GM12878 (cell line): Measurements from ENCODE around the gene SMPX. TPM values are rescaled to one million over a fixed set of nuclear protein-coding genes. Genes with fewer than 3 reads are reported as not detected.

Source experiments
- ATAC-seq: fragments of 200-7000 bp; cut with Tn5 transposase; 3 replicates; pipeline ENCODE4 v1.9.1; 2020; ENCODE audit warnings: mild to moderate bottlenecking, moderate library complexity
- BruUV-seq: library from RNA; stranded (reverse); fragments of 400-500 nt; replicated peaks from 2 replicates; lab custom pipeline; 2021; lab: Mats Ljungman, UMichigan
- CTCF ChIA-PET: fragments of 300-600 bp; sonication (Branson Sonifier 250); formaldehyde crosslinking; extraction: SDS; loops from one replicate; lab custom pipeline; 2021; ENCODE audit warnings: inconsistent platforms; lab: Yijun Ruan, JAX
- POLR2A ChIA-PET: fragments of 350-600 bp; formaldehyde crosslinking; extraction: SDS; loops from one replicate; lab custom pipeline; 2021; ENCODE audit warnings: inconsistent platforms; lab: Charles Lee
- RAD21 ChIA-PET: fragments of 300-600 bp; sonication (Branson Sonifier 250); formaldehyde crosslinking; loops from one replicate; lab custom pipeline; 2023; ENCODE audit warnings: antibody characterized with exemption; ENCODE audit not compliant: unreplicated experiment; lab: Charles Lee
- SMC1A ChIA-PET: fragments of 300-600 bp; sonication (Branson Sonifier 250); formaldehyde crosslinking; loops from one replicate; lab custom pipeline; 2023; ENCODE audit not compliant: unreplicated experiment, uncharacterized antibody; lab: Charles Lee
- DNase-seq: peaks from one replicate; pipeline ENCODE4 v3.0.0-alpha.2; 2011; ENCODE audit warnings: low read depth, low spot score
- FAIRE-seq: peaks from 3 replicates; lab custom pipeline; 2011; peaks lifted over from hg19 to GRCh38; lab: Jason Lieb, UNC
- H2AFZ ChIP-seq: 2 replicates; pipeline ENCODE4 v1.6.0; 2011; ENCODE audit warnings: low read depth, low read length, control low read depth; ENCODE audit not compliant: control insufficient read depth
- H3K27ac ChIP-seq: 2 replicates; pipeline ENCODE4 v1.5.1; 2011; ENCODE audit warnings: control low read depth; ENCODE audit not compliant: control insufficient read depth, insufficient read depth
- H3K27me3 ChIP-seq, 2 experiments: replicated peaks in 1 of 2; 2 replicates each; pipeline versions ENCODE4 v1.6.0 to v1.6.1; 2011; ENCODE audit warnings: low read length in 1 of 2; ENCODE audit not compliant: control insufficient read depth in 2 of 2, insufficient read depth in 2 of 2
- H3K36me3 ChIP-seq, 2 experiments: 2 replicates each; pipeline ENCODE4 v1.5.1; 2011; ENCODE audit warnings: low read length in 1 of 2; ENCODE audit not compliant: control insufficient read depth in 2 of 2, insufficient read depth in 2 of 2
- H3K4me1 ChIP-seq: 2 replicates; pipeline ENCODE4 v1.6.1; 2011; ENCODE audit warnings: mild to moderate bottlenecking, low read length, moderate library complexity, mixed read lengths; ENCODE audit not compliant: control insufficient read depth, insufficient read depth
- H3K4me2 ChIP-seq: 2 replicates; pipeline ENCODE4 v1.6.0; 2011; ENCODE audit warnings: control low read depth; ENCODE audit not compliant: control insufficient read depth, insufficient read depth
- H3K4me3 ChIP-seq: fragments of 200-600 bp; sonication (generic); 2 replicates; pipeline ENCODE4 v1.5.1; 2016
- H3K79me2 ChIP-seq: 2 replicates; pipeline ENCODE4 v1.6.0; 2011; ENCODE audit warnings: low read length; ENCODE audit not compliant: control insufficient read depth, insufficient read depth
- H3K9ac ChIP-seq: 2 replicates; pipeline ENCODE4 v1.8.0; 2011; ENCODE audit warnings: low read length, control low read depth, mixed read lengths; ENCODE audit not compliant: control insufficient read depth, insufficient read depth
- H3K9me3 ChIP-seq: replicated peaks from 3 replicates; pipeline ENCODE4 v1.5.1; 2011; ENCODE audit warnings: mild to moderate bottlenecking, low read length; ENCODE audit not compliant: control insufficient read depth, insufficient read depth
- H4K20me1 ChIP-seq: 2 replicates; pipeline ENCODE4 v1.6.0; 2011; ENCODE audit not compliant: control insufficient read depth, insufficient read depth
- CREB1 ChIP-seq: IDR thresholded peaks from 2 replicates; pipeline ENCODE4 v1.6.1; 2012; ENCODE audit warnings: low read depth, mild to moderate bottlenecking, inconsistent platforms
- MYB ChIP-seq: fragments of 150-350 bp; IDR thresholded peaks from 2 replicates; pipeline ENCODE4 v1.6.1; 2014; ENCODE audit warnings: mild to moderate bottlenecking, low read depth, low read length, borderline replicate concordance
- SREBF1 ChIP-seq: IDR thresholded peaks from 2 replicates; pipeline ENCODE4 v1.6.1; 2012; ENCODE audit warnings: mild to moderate bottlenecking, low read length
- TCF3 ChIP-seq: IDR thresholded peaks from 2 replicates; pipeline ENCODE4 v1.6.1; 2012; ENCODE audit warnings: low read depth, mild to moderate bottlenecking, low read length, borderline replicate concordance; ENCODE audit not compliant: insufficient read depth
- WGBS: methylation state at CpG from one replicate; pipeline ENCODE4 v1.1.6; 2016; ENCODE audit warnings: low lambda C conversion rate; ENCODE audit not compliant: insufficient replicate concordance, insufficient coverage; ENCODE audit errors: missing lambda C conversion rate; 5-methylcytosine and 5-hydroxymethylcytosine counted together
- in situ Hi-C: fragments of 300-500 bp; cut with MboI; formaldehyde crosslinking; loops from 9 replicates; pipeline ENCODE4 v1.14.3; 2018; ENCODE audit warnings: mixed read lengths
- intact Hi-C: fragments of 100-400 bp; cut with micrococcal nuclease; formaldehyde crosslinking; loops from one replicate; pipeline ENCODE4 v1.14.2; 2022; ENCODE audit not compliant: unreplicated experiment
- polyA plus RNA-seq, 11 experiments: library from polyadenylated mRNA; depleted of rRNA in 4 of 11; unstranded in 6 of 11; stranded (reverse) in 5 of 11; fragments of >200 nt; fragmentation: Nextera tagmentation in 4 of 11; fragmentation: Illumina TruSeq in 1 of 11; extraction: Ambion mirVana in 4 of 11; extraction: Trizol in 1 of 11; gene quantifications; 1 replicate in 1 of 11; 2 replicates in 10 of 11; pipeline versions ENCODE4 v1.2.1 to v1.2.3, GENCODE V29; 2011 to 2016; ENCODE audit warnings: inconsistent platforms in 2 of 11, missing spikeins in 2 of 11, low read depth in 1 of 11
- total RNA-seq, 4 experiments: library from RNA; depleted of rRNA in 3 of 4; stranded (reverse); fragments of >200 nt in 3 of 4; fragmentation: Illumina TruSeq in 1 of 4; extraction: Trizol in 1 of 4; gene quantifications; 2 replicates each; pipeline versions ENCODE4 v1.2.1 to v1.2.3, GENCODE V29; 2013 to 2021
- TF ChIP-seq, protein P1 (sequence below): IDR thresholded peaks from 2 replicates; pipeline ENCODE4 v1.6.1; 2011; ENCODE audit warnings: borderline replicate concordance, low read depth, mild to moderate bottlenecking, moderate library complexity, low read length; ENCODE audit not compliant: insufficient read depth, poor library complexity, severe bottlenecking
- TF ChIP-seq, protein P2 (sequence below): fragments of 450-650 bp; IDR thresholded peaks from 2 replicates; pipeline ENCODE4 v1.6.1; 2018; ENCODE audit warnings: mild to moderate bottlenecking, low read depth, moderate library complexity; ENCODE audit not compliant: partially characterized antibody

SMPX gene
- total and polyA plus RNA-seq, 10 of the 15 experiments (the other 5 are each of a cell fraction or from before 2014, with no cell fraction given) = 0.08 to 0.09 TPM; not detected in 8

DNA sequence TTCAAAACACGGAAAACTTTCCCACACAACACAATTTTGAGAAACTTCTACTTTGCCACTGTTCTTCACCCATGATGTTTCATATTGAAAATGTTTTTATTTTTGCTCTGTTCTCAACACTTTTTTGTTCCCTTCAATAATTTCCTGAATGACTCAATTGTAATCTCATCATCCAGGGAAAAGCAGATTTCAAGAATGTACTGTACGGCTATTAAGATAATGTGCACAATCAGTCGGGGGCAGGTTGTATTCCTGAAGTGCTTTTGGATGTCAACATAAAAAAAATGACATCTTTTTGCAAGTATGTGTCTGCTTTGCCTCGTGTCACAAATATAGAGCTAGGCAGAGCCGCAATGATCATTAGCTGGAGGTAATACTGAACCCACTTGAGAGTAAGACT lies 9.7 kb downstream of the SMPX start:
- no peak overlapping the region for H2AFZ ChIP-seq
- H3K9ac ChIP-seq = no peak overlapping the region
- ChIA-PET RAD21 (no interaction called here), CTCF (interaction anchor here (0.8 to 3.1 kb wide), 3 partner anchors 25 to 1220 kb away, joined by 3 to 10 read pairs (median 5); no protein-coding TSS in a partner anchor), SMC1A (interaction anchor here (1.3 kb wide), 1 partner anchor 1218 kb away, joined by 3 read pairs; no protein-coding TSS in a partner anchor), POLR2A (no interaction called here)
- FAIRE-seq = no peak
- ATAC-seq = no peak
- DNase-seq = no peak
- 6% methylated on average over 5 of the region's 5 CpGs for WGBS
- H3K36me3 ChIP-seq = no peaks in the 10 kb centered on the region
- no peaks in the 10 kb centered on the region for H3K9me3 ChIP-seq
- in situ Hi-C loops = no loop called here
- no peaks in the 10 kb centered on the region for H3K4me1 ChIP-seq
- no peaks in the 10 kb centered on the region for H3K79me2 ChIP-seq
- intact Hi-C loops = no loop called here
- H4K20me1 ChIP-seq = no peaks in the 10 kb centered on the region
- no TSS peak for BruUV-seq
- no peak overlapping the region for H3K4me3 ChIP-seq
- no peak overlapping the region for H3K4me2 ChIP-seq
- H3K27me3 ChIP-seq = no peaks in the 10 kb centered on the region
- no peak for TF ChIP-seq SREBF1
- TF ChIP-seq MYB = no peak
- no peak for TF ChIP-seq TCF3
- no peak for TF ChIP-seq CREB1
- TF ChIP-seq, protein P1, sequence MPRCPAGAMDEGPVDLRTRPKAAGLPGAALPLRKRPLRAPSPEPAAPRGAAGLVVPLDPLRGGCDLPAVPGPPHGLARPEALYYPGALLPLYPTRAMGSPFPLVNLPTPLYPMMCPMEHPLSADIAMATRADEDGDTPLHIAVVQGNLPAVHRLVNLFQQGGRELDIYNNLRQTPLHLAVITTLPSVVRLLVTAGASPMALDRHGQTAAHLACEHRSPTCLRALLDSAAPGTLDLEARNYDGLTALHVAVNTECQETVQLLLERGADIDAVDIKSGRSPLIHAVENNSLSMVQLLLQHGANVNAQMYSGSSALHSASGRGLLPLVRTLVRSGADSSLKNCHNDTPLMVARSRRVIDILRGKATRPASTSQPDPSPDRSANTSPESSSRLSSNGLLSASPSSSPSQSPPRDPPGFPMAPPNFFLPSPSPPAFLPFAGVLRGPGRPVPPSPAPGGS = no peak
- TF ChIP-seq, protein P2, sequence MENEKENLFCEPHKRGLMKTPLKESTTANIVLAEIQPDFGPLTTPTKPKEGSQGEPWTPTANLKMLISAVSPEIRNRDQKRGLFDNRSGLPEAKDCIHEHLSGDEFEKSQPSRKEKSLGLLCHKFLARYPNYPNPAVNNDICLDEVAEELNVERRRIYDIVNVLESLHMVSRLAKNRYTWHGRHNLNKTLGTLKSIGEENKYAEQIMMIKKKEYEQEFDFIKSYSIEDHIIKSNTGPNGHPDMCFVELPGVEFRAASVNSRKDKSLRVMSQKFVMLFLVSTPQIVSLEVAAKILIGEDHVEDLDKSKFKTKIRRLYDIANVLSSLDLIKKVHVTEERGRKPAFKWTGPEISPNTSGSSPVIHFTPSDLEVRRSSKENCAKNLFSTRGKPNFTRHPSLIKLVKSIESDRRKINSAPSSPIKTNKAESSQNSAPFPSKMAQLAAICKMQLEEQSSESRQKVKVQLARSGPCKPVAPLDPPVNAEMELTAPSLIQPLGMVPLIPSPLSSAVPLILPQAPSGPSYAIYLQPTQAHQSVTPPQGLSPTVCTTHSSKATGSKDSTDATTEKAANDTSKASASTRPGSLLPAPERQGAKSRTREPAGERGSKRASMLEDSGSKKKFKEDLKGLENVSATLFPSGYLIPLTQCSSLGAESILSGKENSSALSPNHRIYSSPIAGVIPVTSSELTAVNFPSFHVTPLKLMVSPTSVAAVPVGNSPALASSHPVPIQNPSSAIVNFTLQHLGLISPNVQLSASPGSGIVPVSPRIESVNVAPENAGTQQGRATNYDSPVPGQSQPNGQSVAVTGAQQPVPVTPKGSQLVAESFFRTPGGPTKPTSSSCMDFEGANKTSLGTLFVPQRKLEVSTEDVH = no peak
- H3K27ac ChIP-seq = no peak overlapping the region
